Tibial nerve (tissue), 4 donors: ENCODE measurements around the gene IL1A. TPM values are rescaled to one million over a fixed set of nuclear protein-coding genes. Genes with fewer than 3 reads are reported as not detected.
A peak's percentile ranks its signal among the peaks of the same experiment; 100 is the strongest.

Experiments used
- DNase-seq, 2 donors: peaks; one replicate each; pipeline ENCODE4 v3.0.0-alpha.2; 2019; ENCODE audit warnings: low spot score in 2 of 2
- H3K27ac ChIP-seq, 4 donors: fragments of 200-600 bp; sonication (generic) in 3 of 4; one replicate each; pipeline ENCODE4 v1.5.1; 2017 to 2019; ENCODE audit warnings: mild to moderate bottlenecking in 1 of 4
- H3K27me3 ChIP-seq, 2 donors: fragments of 200-600 bp; sonication (generic) in 1 of 2; one replicate each; pipeline versions ENCODE4 v1.5.1 to v1.6.0; 2017 to 2019
- H3K36me3 ChIP-seq, 3 donors: fragments of 200-600 bp; sonication (generic); one replicate each; pipeline ENCODE4 v1.5.1; 2018 to 2019
- H3K4me1 ChIP-seq, 4 donors: fragments of 200-600 bp; sonication (generic) in 3 of 4; one replicate each; pipeline ENCODE4 v1.5.1; 2017 to 2019
- H3K4me3 ChIP-seq, 4 donors: fragments of 200-600 bp; sonication (generic) in 3 of 4; one replicate each; pipeline ENCODE4 v1.5.1; 2017 to 2019; ENCODE audit warnings: mild to moderate bottlenecking in 1 of 4, moderate library complexity in 1 of 4
- H3K9me3 ChIP-seq, 4 donors: fragments of 200-600 bp; sonication (generic) in 3 of 4; one replicate each; pipeline ENCODE4 v1.5.1; 2017 to 2019
- EP300 ChIP-seq, 2 donors: sonication (generic); formaldehyde crosslinking; IDR thresholded peaks; one replicate each; pipeline ENCODE4 v1.6.1; 2017; ENCODE audit warnings: antibody characterized with exemption in 2 of 2, mild to moderate bottlenecking in 1 of 2
- POLR2A ChIP-seq, 2 donors: fragments of 450-650 bp; IDR thresholded peaks; one replicate each; pipeline ENCODE4 v1.6.1; 2017; ENCODE audit warnings: antibody characterized with exemption in 2 of 2, mild to moderate bottlenecking in 2 of 2, moderate library complexity in 2 of 2
- WGBS, 2 donors: methylation state at CpG; one replicate each; pipeline ENCODE4 v1.1.5; 2018; 5-methylcytosine and 5-hydroxymethylcytosine counted together
- total RNA-seq, 4 donors: library from RNA; depleted of rRNA; stranded (reverse); fragments of >200 nt; gene quantifications; one replicate each; pipeline ENCODE4 v1.1.0, GENCODE V29; 2016
- TF ChIP-seq, protein P1 (sequence below), 5 experiments: fragments of 200-600 bp in 3 of 5; fragments of 450-650 bp in 2 of 5; sonication (generic) in 3 of 5; IDR thresholded peaks; one replicate each; pipeline ENCODE4 v1.5.1; 2016 to 2019; ENCODE audit warnings: antibody characterized with exemption in 5 of 5, mild to moderate bottlenecking in 3 of 5, moderate library complexity in 2 of 5

IL1A gene
- total RNA-seq, 4 donors from 2014 or later = 1.1 TPM; not detected in 3

- Histone ChIP-seq H3K27ac (no peak overlapping the region), H3K36me3 (no peaks in the 10 kb centered on the region), H3K9me3 (peaks cover 0 to 7% (median 0%) of the 10 kb centered on the region in 4 donors), H3K4me3 (no peak overlapping the region), H3K27me3 (no peaks in the 10 kb centered on the region), H3K4me1 (no peaks in the 10 kb centered on the region)
- 53 to 70% methylated on average over 1 of the region's 1 CpG for WGBS, 2 donors
- no peak for TF ChIP-seq EP300 (IDR thresholded peaks at IDR 0.05)
- TF ChIP-seq POLR2A (IDR thresholded peaks at IDR 0.05) = no peak
- TF ChIP-seq, protein P1, sequence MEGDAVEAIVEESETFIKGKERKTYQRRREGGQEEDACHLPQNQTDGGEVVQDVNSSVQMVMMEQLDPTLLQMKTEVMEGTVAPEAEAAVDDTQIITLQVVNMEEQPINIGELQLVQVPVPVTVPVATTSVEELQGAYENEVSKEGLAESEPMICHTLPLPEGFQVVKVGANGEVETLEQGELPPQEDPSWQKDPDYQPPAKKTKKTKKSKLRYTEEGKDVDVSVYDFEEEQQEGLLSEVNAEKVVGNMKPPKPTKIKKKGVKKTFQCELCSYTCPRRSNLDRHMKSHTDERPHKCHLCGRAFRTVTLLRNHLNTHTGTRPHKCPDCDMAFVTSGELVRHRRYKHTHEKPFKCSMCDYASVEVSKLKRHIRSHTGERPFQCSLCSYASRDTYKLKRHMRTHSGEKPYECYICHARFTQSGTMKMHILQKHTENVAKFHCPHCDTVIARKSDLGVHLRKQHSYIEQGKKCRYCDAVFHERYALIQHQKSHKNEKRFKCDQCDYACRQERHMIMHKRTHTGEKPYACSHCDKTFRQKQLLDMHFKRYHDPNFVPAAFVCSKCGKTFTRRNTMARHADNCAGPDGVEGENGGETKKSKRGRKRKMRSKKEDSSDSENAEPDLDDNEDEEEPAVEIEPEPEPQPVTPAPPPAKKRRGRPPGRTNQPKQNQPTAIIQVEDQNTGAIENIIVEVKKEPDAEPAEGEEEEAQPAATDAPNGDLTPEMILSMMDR (IDR thresholded peaks at IDR 0.05) = no peak
- no peak for DNase-seq
Measured at GRCh38 chr2:112795774-112796173, 11.5 kb upstream of the IL1A start.

- Histone ChIP-seq H3K27ac (no peak overlapping the region), H3K4me3 (no peak overlapping the region), H3K27me3 (no peaks in the 10 kb centered on the region), H3K4me1 (no peaks in the 10 kb centered on the region), H3K9me3 (peaks cover 0 to 6% (median 0%) of the 10 kb centered on the region in 4 donors), H3K36me3 (no peaks in the 10 kb centered on the region)
- no peak for TF ChIP-seq EP300 (IDR thresholded peaks at IDR 0.05)
- TF ChIP-seq, protein P1 (IDR thresholded peaks at IDR 0.05) = no peak
- no peak for TF ChIP-seq POLR2A (IDR thresholded peaks at IDR 0.05)
- DNase-seq = no peak
- 63 to 83% methylated on average over 3 of the region's 3 CpGs for WGBS, 2 donors
Measured at GRCh38 chr2:112794841-112795240, 10.5 kb upstream of the IL1A start.

- H3K27ac ChIP-seq = no peak overlapping the region
- H3K9me3 ChIP-seq = peaks cover 0 to under 1% (median 0%) of the 10 kb centered on the region in 4 donors
- TF ChIP-seq POLR2A (IDR thresholded peaks at IDR 0.05) = no peak
- peak in 1 of 2 donors; percentile 65 for TF ChIP-seq EP300 (IDR thresholded peaks at IDR 0.05)
- H3K4me3 ChIP-seq = no peak overlapping the region
- DNase-seq = peak in 1 of 2 donors; percentile 39
- no peaks in the 10 kb centered on the region for H3K36me3 ChIP-seq
- H3K27me3 ChIP-seq = no peaks in the 10 kb centered on the region
- 56 to 63% methylated on average over 5 of the region's 5 CpGs for WGBS, 2 donors
- H3K4me1 ChIP-seq = no peaks in the 10 kb centered on the region
Measured at GRCh38 chr2:112794131-112794733, 9.9 kb upstream of the IL1A start.

GRCh38 chr2:112793449-112793978 lies 9.2 kb upstream of the IL1A start:
- no peak for DNase-seq
- H3K4me1 ChIP-seq = no peaks in the 10 kb centered on the region
- TF ChIP-seq POLR2A (IDR thresholded peaks at IDR 0.05) (no peak), EP300 (IDR thresholded peaks at IDR 0.05) (no peak)
- TF ChIP-seq, protein P1 (IDR thresholded peaks at IDR 0.05) = no peak

GRCh38 chr2:112792419-112792818 lies 8.1 kb upstream of the IL1A start:
- Histone ChIP-seq H3K36me3 (no peaks in the 10 kb centered on the region), H3K4me3 (no peak overlapping the region), H3K9me3 (no peaks in the 10 kb centered on the region), H3K4me1 (no peaks in the 10 kb centered on the region), H3K27ac (no peak overlapping the region), H3K27me3 (no peaks in the 10 kb centered on the region)
- WGBS, 2 donors = 78 to 80% methylated on average over 5 of the region's 5 CpGs
- TF ChIP-seq POLR2A (IDR thresholded peaks at IDR 0.05) = no peak
- TF ChIP-seq, protein P1 (IDR thresholded peaks at IDR 0.05) = no peak
- TF ChIP-seq EP300 (IDR thresholded peaks at IDR 0.05) = no peak
- DNase-seq = no peak

More at GRCh38 chr2:112793449-112793978, 9.2 kb upstream of the IL1A start:
- H3K36me3 ChIP-seq = no peaks in the 10 kb centered on the region
- 71 to 72% methylated on average over 3 of the region's 3 CpGs for WGBS, 2 donors
- H3K27me3 ChIP-seq = no peaks in the 10 kb centered on the region
- H3K4me3 ChIP-seq = no peak overlapping the region
- H3K9me3 ChIP-seq = no peaks in the 10 kb centered on the region
- H3K27ac ChIP-seq = no peak overlapping the region
